HCT116 (cell line): ENCODE data around the gene TSPAN11. TPM values are rescaled to one million over a fixed set of nuclear protein-coding genes. Genes with fewer than 3 reads are reported as not detected.

Experiments used
- ATAC-seq: fragments of 200-7000 bp; cut with Tn5 transposase; 2 replicates; pipeline ENCODE4 v1.9.1; 2020; ENCODE audit warnings: mild to moderate bottlenecking, moderate library complexity
- BruUV-seq: library from RNA; stranded (reverse); fragments of 400-500 nt; replicated peaks from 2 replicates; lab custom pipeline; 2021; lab: Mats Ljungman, UMichigan
- CTCF ChIA-PET: fragments of 300-600 bp; sonication (Branson Sonifier 250); formaldehyde crosslinking; loops from one replicate; lab custom pipeline; 2021; ENCODE audit warnings: antibody characterized with exemption; lab: Charles Lee
- POLR2A ChIA-PET: fragments of 300-600, 350-600 bp; sonication (Branson Sonifier 250); formaldehyde crosslinking; loops from one replicate; lab custom pipeline; 2021; ENCODE audit warnings: antibody characterized with exemption; lab: Charles Lee
- RAD21 ChIA-PET, 2 experiments: fragments of 300-600 bp; sonication (Branson Sonifier 250); formaldehyde crosslinking; loops; one replicate each; lab custom pipeline; 2023; ENCODE audit warnings: low total read pairs in 2 of 2; ENCODE audit not compliant: uncharacterized antibody in 2 of 2, unreplicated experiment in 2 of 2, low non-redundant PET in 1 of 2; lab: Charles Lee
- DNase-seq: peaks from one replicate; pipeline ENCODE4 v3.0.0-alpha.2; 2010; ENCODE audit warnings: low read depth, low spot score
- H2AFZ ChIP-seq: fragments of 200-600 bp; shearing (Covaris generic), sonication (generic); 2 replicates; pipeline ENCODE4 v1.6.1; 2017; ENCODE audit warnings: low read depth, mixed run types, mixed read lengths, antibody characterized with exemption, low read length; ENCODE audit not compliant: poor library complexity, severe bottlenecking
- H3K27ac ChIP-seq: 2 replicates; pipeline ENCODE4 v1.5.1; 2012; ENCODE audit warnings: low read depth, low read length
- H3K27me3 ChIP-seq: fragments of 200-600 bp; sonication (generic); 2 replicates; pipeline ENCODE4 v1.6.1; 2016; ENCODE audit warnings: mixed run types, low read length, mixed read lengths; ENCODE audit not compliant: insufficient read depth
- H3K36me3 ChIP-seq, 2 experiments: fragments of 200-500 bp in 1 of 2; fragments of 200-600 bp in 1 of 2; sonication (Bioruptor generic) in 1 of 2; sonication (generic) in 1 of 2; 2 replicates each; pipeline versions ENCODE4 v1.5.1 to v1.6.1; 2014 to 2016; ENCODE audit warnings: low read length in 2 of 2, inconsistent platforms in 1 of 2, mixed read lengths in 1 of 2, mixed run types in 1 of 2; ENCODE audit not compliant: insufficient read depth in 2 of 2, control insufficient read depth in 1 of 2
- H3K4me1 ChIP-seq, 2 experiments: fragments of 200-600 bp in 1 of 2; sonication (generic) in 1 of 2; 2 replicates each; pipeline versions ENCODE4 v1.5.1 to v1.6.1; 2012 to 2017; ENCODE audit warnings: low read length in 2 of 2, inconsistent platforms in 1 of 2, mild to moderate bottlenecking in 1 of 2, mixed read lengths in 1 of 2, mixed run types in 1 of 2, moderate library complexity in 1 of 2; ENCODE audit not compliant: insufficient read depth in 2 of 2, control insufficient read depth in 1 of 2
- H3K4me2 ChIP-seq: fragments of 200-600 bp; sonication (generic); 2 replicates; pipeline ENCODE4 v1.6.1; 2017; ENCODE audit warnings: mixed run types, low read length, mixed read lengths
- H3K4me3 ChIP-seq, 2 experiments: fragments of 200-600 bp in 1 of 2; sonication (generic) in 1 of 2; replicated peaks in 1 of 2; 2 replicates each; pipeline ENCODE4 v1.5.1; 2011 to 2016; ENCODE audit warnings: low read length in 2 of 2, control low read depth in 1 of 2, low read depth in 1 of 2, mild to moderate bottlenecking in 1 of 2, mixed read lengths in 1 of 2, mixed run types in 1 of 2
- H3K79me2 ChIP-seq: fragments of 200-600 bp; sonication (generic); 2 replicates; pipeline ENCODE4 v1.6.1; 2017; ENCODE audit warnings: mild to moderate bottlenecking, mixed run types, low read length, moderate library complexity, mixed read lengths; ENCODE audit not compliant: insufficient read depth
- H3K9ac ChIP-seq: fragments of 200-600 bp; sonication (generic); 2 replicates; pipeline ENCODE4 v1.6.1; 2016; ENCODE audit warnings: low read length, mixed read lengths
- H3K9me2 ChIP-seq: fragments of 200-600 bp; sonication (generic), shearing (Covaris generic); 2 replicates; pipeline ENCODE4 v1.6.1; 2017; ENCODE audit warnings: mixed run types, mild to moderate bottlenecking, moderate library complexity; ENCODE audit not compliant: insufficient read depth
- H3K9me3 ChIP-seq, 2 experiments: fragments of 200-500 bp in 1 of 2; fragments of 200-600 bp in 1 of 2; sonication (Bioruptor generic) in 1 of 2; sonication (generic) in 1 of 2; 2 replicates each; pipeline ENCODE4 v1.6.1; 2014 to 2017; ENCODE audit warnings: low read length in 2 of 2, mixed read lengths in 2 of 2, inconsistent platforms in 1 of 2, low read depth in 1 of 2, mild to moderate bottlenecking in 1 of 2, mixed run types in 1 of 2, moderate library complexity in 1 of 2; ENCODE audit not compliant: control insufficient read depth in 1 of 2, insufficient read depth in 1 of 2
- H4K20me1 ChIP-seq: fragments of 200-600 bp; sonication (generic), shearing (Covaris generic); 2 replicates; pipeline ENCODE4 v1.6.1; 2017; ENCODE audit warnings: mixed run types, mild to moderate bottlenecking, moderate library complexity; ENCODE audit not compliant: insufficient read depth
- ATF3 ChIP-seq: IDR thresholded peaks from 2 replicates; pipeline ENCODE4 v1.6.1; 2012
- CBX3 ChIP-seq: IDR thresholded peaks from 2 replicates; pipeline ENCODE4 v1.6.1; 2012; ENCODE audit warnings: low read depth
- EGR1 ChIP-seq: IDR thresholded peaks from 2 replicates; pipeline ENCODE4 v1.6.1; 2012; ENCODE audit warnings: low read depth
- EZH2phosphoT487 ChIP-seq: fragments of 200-600 bp; IDR thresholded peaks from 2 replicates; pipeline ENCODE4 v1.6.1; 2018; ENCODE audit warnings: antibody characterized with exemption, borderline replicate concordance
- FOSL1 ChIP-seq: IDR thresholded peaks from 2 replicates; pipeline ENCODE4 v1.6.1; 2012; ENCODE audit warnings: low read depth
- POLR2A ChIP-seq: IDR thresholded peaks from 2 replicates; pipeline ENCODE4 v1.7.0; 2011; ENCODE audit warnings: borderline replicate concordance; ENCODE audit not compliant: insufficient read depth, insufficient read length; ENCODE audit errors: extremely low read depth
- POLR2AphosphoS5 ChIP-seq: IDR thresholded peaks from 2 replicates; pipeline ENCODE4 v1.6.1; 2011; ENCODE audit warnings: mild to moderate bottlenecking, low read depth, low read length, moderate library complexity
- RAD21 ChIP-seq: IDR thresholded peaks from 2 replicates; pipeline ENCODE4 v1.6.1; 2012; ENCODE audit warnings: low read depth, mild to moderate bottlenecking
- SIN3A ChIP-seq: IDR thresholded peaks from 2 replicates; pipeline ENCODE4 v1.6.1; 2012; ENCODE audit warnings: low read depth
- SP1 ChIP-seq: IDR thresholded peaks from 2 replicates; pipeline ENCODE4 v1.6.1; 2012; ENCODE audit warnings: low read depth
- YY1 ChIP-seq: IDR thresholded peaks from 2 replicates; pipeline ENCODE4 v1.6.1; 2011; ENCODE audit warnings: low read length, low read depth, moderate library complexity, mild to moderate bottlenecking; ENCODE audit not compliant: insufficient replicate concordance; ENCODE audit errors: extremely low read depth
- ZNF274 ChIP-seq: fragments of 200-500 bp; sonication (Bioruptor generic); IDR thresholded peaks from 2 replicates; pipeline ENCODE4 v1.6.1; 2014; ENCODE audit warnings: mild to moderate bottlenecking, low read depth, low read length, inconsistent platforms
- intact Hi-C: fragments of 100-400 bp; cut with micrococcal nuclease; formaldehyde crosslinking; loops from 2 replicates; pipeline ENCODE4 v1.10.0; 2022
- total RNA-seq: library from RNA; stranded (reverse); gene quantifications from one replicate; pipeline ENCODE4 v1.2.1, GENCODE V29; 2021; ENCODE audit not compliant: unreplicated experiment
- TF ChIP-seq, protein P1 (sequence below): IDR thresholded peaks from 2 replicates; pipeline ENCODE4 v1.6.1; 2012

TSPAN11 gene
- total RNA-seq, 1 experiment from 2014 or later: not detected

DNA sequence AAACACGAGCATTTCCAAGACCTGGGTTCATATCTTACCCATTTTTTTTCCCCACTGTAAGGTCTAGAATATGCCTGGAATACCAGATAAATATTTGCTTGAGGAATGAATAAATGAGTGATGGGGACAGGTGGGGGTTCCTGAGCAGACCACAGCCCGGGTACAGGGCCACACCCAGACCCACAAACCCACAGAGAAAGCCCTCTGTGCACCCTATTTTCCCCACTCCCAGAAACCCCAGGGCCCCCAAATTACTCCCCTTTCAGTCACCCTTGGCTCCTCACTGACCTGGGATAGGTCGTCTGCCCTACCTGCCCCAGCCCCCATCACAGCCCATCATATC lies 80.6 kb downstream of the TSPAN11 start:
- no peaks in the 10 kb centered on the region for H3K27me3 ChIP-seq
- no peak overlapping the region for H2AFZ ChIP-seq
- peaks cover 6 to 18% of the 10 kb centered on the region in 2 experiments for H3K4me1 ChIP-seq
- TF ChIP-seq SP1 (no peak), ATF3 (no peak), CBX3 (no peak), EGR1 (no peak), POLR2AphosphoS5 (no peak), FOSL1 (no peak), POLR2A (no peak), YY1 (no peak), SIN3A (no peak), EZH2phosphoT487 (no peak), RAD21 (no peak), ZNF274 (no peak)
- TF ChIP-seq, protein P1, sequence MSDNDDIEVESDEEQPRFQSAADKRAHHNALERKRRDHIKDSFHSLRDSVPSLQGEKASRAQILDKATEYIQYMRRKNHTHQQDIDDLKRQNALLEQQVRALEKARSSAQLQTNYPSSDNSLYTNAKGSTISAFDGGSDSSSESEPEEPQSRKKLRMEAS: no peak
- H3K9ac ChIP-seq: no peak overlapping the region
- intact Hi-C loops: no loop called here
- ChIA-PET RAD21 (no interaction called here), CTCF (no interaction called here), POLR2A (no interaction called here)
- no TSS peak for BruUV-seq
- H3K27ac ChIP-seq: no peak overlapping the region
- no peaks in the 10 kb centered on the region for H3K36me3 ChIP-seq
- H3K79me2 ChIP-seq: no peaks in the 10 kb centered on the region
- no peaks in the 10 kb centered on the region for H4K20me1 ChIP-seq
- no peak for ATAC-seq
- H3K4me2 ChIP-seq: no peak overlapping the region
- H3K9me3 ChIP-seq: no peaks in the 10 kb centered on the region
- H3K9me2 ChIP-seq: no peaks in the 10 kb centered on the region
- H3K4me3 ChIP-seq: no peak overlapping the region
- DNase-seq: no peak

DNA sequence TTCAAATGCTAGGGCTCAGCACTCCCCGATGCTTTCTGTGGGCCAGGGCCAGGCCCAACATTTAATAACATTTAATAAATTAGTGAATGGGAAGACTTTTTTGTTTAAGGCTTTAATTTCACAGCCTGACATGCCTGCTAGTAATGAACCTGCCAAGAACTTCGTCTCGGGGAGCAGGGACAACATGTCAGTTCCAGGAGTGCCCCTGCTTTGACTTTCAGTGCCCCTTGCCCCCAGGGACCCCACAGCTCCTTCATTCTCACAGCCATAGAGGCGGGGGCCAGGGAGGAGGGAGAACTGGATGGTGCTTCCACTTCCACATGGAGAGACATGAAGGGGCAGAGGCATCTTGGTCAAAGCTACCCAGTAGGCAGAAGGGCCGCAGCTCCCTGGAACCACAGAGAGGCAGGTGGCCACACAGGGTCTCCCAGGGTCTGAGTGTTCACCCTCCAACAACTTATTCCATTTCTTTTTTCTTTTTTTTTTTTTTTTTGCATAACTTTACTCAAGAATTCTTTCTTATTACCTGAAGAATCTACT lies 81.2 kb downstream of the TSPAN11 start:
- no peak overlapping the region for H3K4me2 ChIP-seq
- POLR2A ChIA-PET: no interaction called here
- no peak overlapping the region for H2AFZ ChIP-seq
- no peaks in the 10 kb centered on the region for H4K20me1 ChIP-seq
- ATAC-seq (no peak), DNase-seq (no peak)
- H3K27me3 ChIP-seq: no peaks in the 10 kb centered on the region
- H3K9me2 ChIP-seq: no peaks in the 10 kb centered on the region
- no TSS peak for BruUV-seq
- no peak overlapping the region for H3K4me3 ChIP-seq
- H3K9ac ChIP-seq: no peak overlapping the region
- TF ChIP-seq RAD21: no peak
- no peaks in the 10 kb centered on the region for H3K79me2 ChIP-seq
- H3K9me3 ChIP-seq: no peaks in the 10 kb centered on the region
- CTCF ChIA-PET: no interaction called here
- no peaks in the 10 kb centered on the region for H3K36me3 ChIP-seq
- peaks cover 6 to 18% of the 10 kb centered on the region in 2 experiments for H3K4me1 ChIP-seq
- H3K27ac ChIP-seq: no peak overlapping the region
- RAD21 ChIA-PET: no interaction called here
- intact Hi-C loops: no loop called here
